ENCODE measurements around the gene BAIAP2.
"Not testable (repeated sequence)": the region's sequence is repeated elsewhere in the genome, so short reads cannot be mapped to it uniquely, and the experiment has no call there.

Gene BAIAP2

GRCh38 chr17:81135505-81136278 is 100.7 kb downstream of the BAIAP2 start:
- DNase-seq, result peak in 38 of 56 donors; percentile 21 to 75 (median 52)

DNA sequence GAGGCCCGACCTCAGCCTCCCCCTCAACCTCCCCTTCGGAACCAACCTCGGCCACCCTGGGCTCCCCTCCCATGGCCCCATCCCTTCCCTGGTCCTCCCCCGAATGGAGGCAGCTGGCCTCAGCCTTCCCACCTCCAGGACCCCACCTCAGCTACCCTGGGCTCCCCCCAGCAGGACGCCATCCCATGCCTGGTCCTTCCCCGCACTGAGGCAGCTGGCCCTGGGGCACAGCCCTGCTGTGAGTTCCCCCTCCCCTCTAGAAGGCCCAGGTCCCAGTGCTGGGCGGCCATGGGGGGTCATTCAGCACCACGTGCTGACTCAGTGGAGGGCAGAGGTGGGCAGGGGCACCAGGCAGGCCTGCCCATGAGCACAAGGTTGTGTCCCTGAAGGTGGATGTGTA is 101.4 kb downstream of the BAIAP2 start:
- DNase-seq, result no peak

GRCh38 chr17:81137248-81137647 is 102.3 kb downstream of the BAIAP2 start:
- no peak for DNase-seq

DNA sequence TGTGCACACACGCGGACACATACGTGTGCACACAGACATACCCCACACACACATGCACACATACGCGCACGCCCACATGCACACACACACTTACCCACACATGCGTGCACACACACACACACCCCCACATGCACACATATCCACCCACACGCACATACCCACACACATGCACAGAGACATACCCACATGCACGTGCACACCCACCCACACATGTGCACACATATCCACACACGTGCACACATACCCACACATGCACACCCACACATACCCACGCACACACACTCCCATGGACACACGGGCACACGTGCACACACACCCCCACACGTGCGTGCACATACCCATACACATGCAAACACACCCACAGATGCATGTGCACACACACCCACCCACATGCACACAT is 103.1 kb downstream of the BAIAP2 start:
- no peak for DNase-seq

- DNase-seq, result no peak
Observed at GRCh38 chr17:81138500-81138899, 103.5 kb downstream of the BAIAP2 start.

GRCh38 chr17:81139428-81139827 is 104.5 kb downstream of the BAIAP2 start:
- DNase-seq, result no peak

DNA sequence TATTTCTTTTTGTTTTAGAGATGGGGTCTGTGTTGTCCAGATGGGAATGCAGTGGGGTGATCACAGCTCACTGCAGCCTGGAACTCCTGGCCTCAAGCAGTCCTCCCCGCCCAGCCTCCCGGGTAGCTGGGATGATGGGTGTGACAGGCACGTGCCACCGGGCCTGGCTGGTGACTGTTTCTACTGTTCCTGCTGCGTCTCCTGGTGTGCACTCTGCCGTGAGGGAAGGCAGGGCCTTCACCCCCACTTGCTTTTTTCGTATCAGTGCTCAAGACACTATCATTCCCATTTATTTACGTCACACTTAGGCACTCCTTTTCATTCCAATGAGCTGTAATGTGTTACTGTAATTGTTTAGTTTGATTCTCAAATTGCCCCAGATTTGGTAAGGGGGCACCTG is 105.1 kb downstream of the BAIAP2 start:
- no peak for DNase-seq

DNA sequence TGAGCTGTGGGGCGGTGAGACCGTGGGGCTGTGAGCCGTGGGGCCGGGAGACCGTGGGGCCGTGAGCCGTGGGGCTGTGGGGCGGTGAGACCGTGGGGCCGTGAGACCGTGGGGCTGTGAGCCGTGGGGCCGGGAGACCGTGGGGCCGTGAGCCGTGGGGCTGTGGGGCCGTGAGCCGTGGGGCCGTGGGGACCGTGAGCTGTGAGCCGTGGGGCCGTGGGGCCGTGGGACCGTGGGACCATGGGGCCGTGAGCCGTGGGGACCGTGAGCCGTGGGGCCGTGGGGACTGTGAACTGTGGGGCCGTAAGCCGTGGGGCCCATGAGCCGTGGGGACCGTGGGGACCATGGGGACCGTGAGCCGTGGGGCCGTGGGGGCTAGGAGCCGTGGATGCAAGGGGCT is 105.7 kb downstream of the BAIAP2 start:
- DNase-seq, result no peak

- peak in 52 of 56 donors; percentile 24 to 94 (median 67) for DNase-seq
Observed at GRCh38 chr17:81142301-81143199, 107.6 kb downstream of the BAIAP2 start.

- DNase-seq, result no peak
Observed at GRCh38 chr17:81143200-81143527, 108.2 kb downstream of the BAIAP2 start.

DNA sequence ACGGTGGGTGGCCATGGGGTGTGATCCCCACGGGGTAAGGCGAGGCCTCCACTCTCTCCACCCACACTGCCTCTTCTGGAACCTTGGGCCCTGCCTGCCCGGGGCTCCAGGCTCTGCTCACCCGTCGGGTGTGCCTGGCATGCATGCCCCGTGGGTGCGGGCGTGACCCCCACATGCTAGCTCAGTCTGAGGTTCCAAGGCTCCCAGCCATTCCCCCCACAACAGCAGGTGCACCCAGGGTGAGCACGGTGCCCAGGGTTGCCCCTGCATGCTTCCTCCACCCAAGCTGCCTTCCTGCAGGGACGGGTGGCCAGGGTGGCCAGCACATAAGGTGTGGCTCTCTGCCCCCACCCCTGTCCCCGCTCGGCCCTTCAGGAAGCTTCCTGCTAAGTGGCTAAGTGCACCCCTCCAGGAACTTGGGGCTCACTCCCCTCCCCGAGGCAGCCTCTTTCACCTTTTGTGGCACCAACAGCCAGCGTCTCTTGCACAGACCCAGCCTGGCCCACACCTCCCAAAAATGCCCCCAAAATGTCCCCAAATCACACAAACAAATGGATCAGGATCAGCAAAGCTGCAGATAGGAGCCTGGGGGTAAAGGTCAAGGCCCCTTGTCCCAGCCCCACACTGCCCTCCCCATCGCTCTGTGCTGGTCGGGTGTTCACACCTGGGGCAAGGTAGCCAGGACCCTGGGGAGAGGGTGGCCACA is 108.9 kb downstream of the BAIAP2 start:
- no peak for DNase-seq

DNA sequence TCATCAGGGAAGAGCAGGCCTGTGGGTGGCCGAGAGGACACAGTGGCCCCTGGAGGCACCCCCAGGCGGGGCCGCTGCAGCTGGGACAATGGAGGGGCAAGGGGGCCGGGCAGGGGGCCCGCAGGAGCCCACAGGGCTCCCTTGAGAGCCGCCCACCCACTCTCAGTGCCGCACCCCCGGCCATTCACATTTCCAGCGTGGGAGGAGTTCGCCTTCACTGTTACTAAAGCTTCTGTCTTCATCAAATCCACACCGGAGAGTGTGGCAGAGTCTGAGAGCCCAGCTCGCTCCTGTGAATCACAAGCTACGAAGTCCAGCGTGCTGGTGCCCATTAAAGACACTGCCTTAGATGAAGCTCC is 109.5 kb downstream of the BAIAP2 start:
- DNase-seq, result no peak

- not testable (repeated sequence) for DNase-seq
Observed at GRCh38 chr17:81146208-81146607, 111.3 kb downstream of the BAIAP2 start.

DNA sequence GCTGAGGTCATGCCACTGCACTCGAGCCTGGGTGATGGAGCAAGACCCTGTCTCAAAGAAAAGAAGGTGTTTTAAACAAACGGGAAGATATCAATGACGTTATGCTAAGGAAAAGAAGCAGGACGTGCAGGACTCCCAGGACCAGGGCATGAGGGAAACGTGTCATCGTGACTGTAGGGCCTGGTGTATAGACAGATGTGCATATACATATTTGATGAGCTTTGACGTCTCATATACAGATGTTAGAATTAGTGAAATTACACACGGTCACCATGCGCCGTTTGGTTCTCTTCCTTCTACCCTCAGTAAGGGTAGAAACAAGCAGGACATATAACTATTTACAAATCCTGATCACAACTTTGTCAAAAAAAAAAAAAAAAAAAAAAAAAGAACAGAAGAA is 112.8 kb downstream of the BAIAP2 start:
- no peak for DNase-seq

DNA sequence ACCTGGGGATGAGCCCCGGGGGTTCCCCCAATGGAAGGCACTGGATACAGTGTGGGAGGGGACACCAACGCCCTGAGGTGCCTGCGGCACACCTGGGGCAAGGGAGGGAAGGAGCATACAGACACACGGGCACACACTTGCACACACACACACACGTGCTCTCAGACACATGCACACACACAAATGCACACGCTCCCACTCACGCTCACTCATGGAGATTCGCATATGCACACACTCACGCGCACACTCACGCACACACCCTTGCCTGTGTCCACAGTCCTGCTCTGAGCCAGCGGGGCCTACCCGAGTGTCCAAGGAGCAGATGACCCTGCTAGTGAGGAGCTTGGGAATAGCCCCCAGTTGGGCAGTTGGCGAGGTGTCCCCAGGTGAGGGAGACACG is 113.6 kb downstream of the BAIAP2 start:
- no peak for DNase-seq

GRCh38 chr17:81148986-81149533 is 114.1 kb downstream of the BAIAP2 start:
- no peak for DNase-seq

- DNase-seq, result no peak
Observed at GRCh38 chr17:81150377-81151077, 115.6 kb downstream of the BAIAP2 start.

DNA sequence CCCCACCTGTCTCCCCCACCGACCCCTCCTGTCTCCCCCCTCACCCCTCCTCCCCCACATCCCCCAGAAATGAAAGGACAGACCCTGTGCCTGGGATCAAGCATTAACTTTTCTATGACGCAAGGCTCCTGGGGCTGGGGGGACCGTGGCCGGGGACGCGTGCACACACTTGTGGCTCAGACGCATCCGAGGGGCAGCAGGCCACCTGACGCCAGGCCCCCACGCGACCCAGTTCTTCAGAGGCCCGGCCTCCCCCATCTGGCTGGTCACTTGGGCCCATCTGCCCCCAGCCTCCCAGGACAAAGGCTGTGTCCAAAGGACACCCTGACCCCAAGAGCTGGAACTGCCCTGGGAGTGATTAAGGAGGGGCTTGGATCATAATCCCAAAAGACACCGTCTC is 116.3 kb downstream of the BAIAP2 start:
- DNase-seq, result no peak

DNA sequence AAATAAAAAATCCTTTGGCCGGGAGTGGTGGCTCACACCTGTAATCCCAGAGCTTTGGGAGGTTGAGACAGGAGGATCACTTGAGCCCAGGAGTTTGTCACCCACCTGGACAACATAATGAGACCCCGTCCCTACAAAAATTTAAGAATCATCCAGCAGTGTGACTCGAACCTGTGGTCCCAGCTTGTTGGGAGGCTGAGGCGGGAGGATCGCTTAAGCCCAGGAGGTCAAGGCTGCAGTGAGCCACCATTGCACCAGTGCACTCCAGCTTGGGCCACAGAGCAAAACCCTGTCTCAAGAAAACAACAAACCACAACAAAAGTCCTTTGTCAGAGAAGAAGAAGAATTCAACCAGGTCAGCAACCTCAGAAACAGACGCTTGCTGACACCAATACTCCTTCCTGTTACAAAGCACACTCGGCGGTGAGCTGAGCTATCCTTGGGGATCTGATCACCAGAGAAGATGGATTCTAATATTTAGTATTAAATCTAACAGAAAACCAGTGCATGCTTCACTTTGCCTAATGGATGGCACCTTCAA is 117.4 kb downstream of the BAIAP2 start:
- DNase-seq, result no peak

DNA sequence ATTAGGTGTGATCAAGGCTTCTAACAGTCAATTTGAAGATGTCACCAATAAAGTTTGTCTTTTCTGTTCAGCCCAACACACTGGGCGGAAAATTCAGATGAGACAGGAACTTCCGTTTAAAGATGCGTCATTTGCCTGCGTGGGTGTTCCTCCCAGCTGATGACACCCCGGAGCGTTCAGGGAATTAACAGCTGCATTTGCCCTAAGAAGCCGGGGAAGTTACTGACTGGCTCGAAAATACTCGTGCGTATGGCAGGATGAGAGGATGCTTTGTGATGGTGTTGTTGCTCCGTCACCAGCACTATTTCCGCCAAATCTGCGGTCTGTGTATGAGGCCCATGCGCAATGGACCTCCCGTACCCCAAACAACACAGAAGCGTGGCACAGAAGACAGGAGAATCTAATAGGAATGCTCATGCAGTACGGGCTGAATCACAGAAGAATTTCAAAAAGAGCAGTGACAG is 118.4 kb downstream of the BAIAP2 start:
- DNase-seq, result peak in 49 of 56 donors; percentile 22 to 91 (median 70)

DNA sequence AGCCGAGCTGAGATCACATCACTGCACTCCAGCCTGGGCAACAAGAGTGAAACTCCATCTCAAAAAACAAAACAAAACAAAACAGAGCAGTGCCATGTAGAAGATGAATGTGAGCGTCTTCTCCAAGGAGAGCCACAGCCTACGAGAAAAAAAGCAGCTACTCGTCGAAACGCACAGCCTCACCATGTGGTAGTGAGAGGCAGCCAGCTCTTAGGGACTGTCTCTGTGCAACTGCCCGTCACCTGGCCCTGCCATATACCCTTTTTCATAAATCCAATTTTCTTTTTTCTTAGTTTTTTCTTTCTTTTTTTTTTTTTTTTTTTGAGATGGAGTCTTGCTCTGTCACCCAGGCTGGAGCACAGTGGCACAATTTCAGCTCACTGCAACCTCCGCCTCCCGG is 119.1 kb downstream of the BAIAP2 start:
- not testable (repeated sequence) for DNase-seq

All from amygdala (tissue), 56 donors.